ENCODE data around the gene PPM1E.
"Not testable (repeated sequence)": the region's sequence is repeated elsewhere in the genome, so short reads cannot be mapped to it uniquely, and the experiment has no call there.

Gene PPM1E

DNA sequence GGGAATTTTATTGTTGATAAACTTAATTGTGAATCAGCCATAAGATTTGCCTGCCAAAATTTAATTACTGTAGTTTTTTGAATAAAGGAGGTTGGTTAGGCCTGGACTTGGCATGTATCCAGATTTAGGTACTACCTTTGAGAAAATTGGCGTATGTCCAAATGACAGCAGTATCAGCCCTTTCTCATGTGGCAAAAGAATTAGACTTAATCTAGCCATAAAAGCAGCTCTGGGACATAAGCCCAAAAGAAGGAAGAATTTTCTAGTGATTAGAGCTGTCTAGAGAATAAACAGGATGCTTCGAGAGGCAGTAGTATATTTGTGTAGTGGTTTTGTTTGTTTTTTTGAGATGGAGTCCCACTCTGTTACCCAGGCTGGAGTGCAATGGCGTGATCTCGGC, 27.7 kb downstream of the PPM1E start:
- DNase-seq, result peak; percentile 33

DNA sequence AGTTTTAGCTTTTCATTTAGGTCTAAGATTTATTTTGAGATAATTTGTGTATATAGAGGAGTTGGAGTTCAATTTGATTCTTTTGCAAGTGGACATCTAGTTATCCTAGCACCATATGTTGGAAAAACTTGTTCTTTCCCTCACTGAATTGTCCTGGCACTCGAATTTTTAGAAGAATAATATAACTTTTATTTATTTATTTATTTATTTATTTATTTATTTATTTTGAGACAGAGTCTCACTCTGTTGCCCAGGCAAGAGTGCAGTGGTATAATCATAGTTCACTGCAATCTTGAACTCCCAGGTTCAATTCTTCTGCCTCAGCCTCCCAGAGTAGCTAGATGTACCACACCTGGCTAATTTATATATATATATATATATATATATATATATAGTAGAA, 29.4 kb downstream of the PPM1E start:
- DNase-seq, result no peak

DNA sequence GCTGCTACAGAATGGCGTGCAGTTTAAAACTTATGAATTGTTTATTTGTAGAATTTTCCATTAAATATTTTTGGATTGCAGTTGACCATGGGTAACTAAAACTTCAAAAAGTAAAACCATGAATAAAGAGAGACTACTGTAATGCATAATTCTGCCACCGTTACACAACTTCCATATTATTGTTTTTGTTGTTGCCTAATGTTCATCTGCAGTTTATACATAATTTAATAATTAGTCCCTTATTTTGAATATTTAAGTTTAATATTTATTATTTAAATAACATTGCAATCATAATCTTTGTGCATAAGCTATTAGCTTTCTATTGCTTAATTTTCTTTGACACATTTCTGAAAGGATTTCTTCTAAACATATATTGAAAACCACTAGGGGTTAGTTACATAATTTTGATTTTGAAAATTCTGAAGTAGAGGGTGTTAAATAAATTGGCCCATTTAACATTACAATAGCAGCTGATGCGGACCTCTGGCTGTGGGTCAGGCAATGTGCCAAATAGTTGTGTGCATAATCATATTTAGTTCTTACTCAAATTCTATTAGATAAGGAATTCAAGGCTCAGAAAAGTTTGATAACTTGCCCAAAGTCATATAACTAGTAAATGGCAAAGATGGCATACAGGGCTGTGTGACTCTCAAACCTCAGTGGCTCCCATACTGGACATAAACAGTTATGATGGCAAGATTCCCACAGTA, 31.1 kb downstream of the PPM1E start:
- DNase-seq, result no peak

DNA sequence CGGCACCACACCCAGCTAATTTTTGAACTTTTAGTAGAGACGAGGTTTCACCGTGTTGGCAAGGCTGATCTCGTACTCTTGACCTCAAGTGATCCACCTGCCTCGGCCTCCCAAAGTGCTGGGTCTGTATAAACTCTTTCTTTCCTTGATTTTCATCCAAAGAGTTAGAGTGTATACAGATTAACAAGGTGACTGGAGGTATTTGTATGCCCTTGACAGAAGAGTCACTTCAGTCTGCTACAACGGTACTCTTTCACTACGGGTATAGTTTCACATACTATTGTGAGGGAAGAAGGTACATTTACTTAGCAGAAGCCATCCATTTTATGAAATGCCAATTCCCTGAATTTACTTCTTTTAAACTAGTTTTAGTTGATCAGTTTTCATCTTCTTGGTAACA, 32.5 kb downstream of the PPM1E start:
- DNase-seq, result no peak

DNA sequence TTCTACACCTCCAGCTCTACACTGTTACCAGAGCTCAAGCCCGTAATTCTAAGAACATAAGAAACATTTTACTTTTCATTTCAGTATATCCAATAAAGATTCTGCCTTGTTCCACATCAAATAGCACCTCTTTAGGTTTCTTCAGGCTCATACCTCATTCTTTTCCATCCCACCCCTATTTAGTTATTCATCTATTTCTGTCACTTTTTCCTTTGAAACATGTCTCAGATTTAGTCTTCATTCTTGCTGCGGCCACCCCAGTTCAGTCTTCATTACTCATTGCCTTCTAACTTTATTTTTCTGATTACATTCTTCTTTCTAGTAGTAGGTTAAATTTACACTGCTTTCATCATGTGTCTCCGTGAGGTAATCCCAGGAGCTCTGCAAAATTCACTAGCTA, 33.5 kb downstream of the PPM1E start:
- DNase-seq, result no peak

DNA sequence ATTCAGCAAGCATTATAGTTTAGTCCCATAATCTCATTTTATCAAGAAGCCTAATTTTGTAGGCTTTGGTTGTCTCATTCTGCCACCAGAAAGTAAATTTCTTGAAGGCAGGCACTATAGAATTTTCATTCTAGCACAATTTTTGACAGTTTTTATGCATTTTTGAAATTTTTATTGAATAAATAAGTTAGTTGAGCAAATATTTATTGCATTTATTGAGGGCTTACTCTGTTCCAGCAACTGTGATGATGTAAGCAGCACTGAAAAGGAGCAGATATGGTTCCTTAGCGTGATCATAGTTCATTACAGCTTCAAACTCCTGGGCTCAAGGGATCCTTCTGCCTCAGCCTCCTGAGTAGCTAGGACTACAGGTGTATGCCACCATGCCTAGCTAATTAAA, 34.2 kb downstream of the PPM1E start:
- DNase-seq, result no peak

DNA sequence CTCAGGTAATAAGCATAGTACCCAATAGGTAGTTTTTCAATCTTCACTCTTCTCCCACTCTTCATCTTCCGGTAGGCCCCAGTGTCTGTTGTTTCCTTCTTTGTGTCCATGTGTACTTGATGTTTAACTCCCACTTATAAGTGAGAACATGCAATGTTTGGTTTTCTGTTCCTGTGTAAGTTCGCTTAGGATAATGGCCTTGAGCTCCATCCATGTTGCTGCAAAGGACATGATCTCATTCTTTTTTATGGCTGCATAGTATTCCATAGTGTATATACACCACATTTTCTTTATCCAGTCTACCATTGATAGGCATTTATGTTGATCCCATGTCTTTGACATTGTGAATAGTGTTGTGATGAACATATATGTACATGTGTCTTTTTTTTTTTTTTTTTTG, 38.9 kb downstream of the PPM1E start:
- not testable (repeated sequence) for DNase-seq

DNA sequence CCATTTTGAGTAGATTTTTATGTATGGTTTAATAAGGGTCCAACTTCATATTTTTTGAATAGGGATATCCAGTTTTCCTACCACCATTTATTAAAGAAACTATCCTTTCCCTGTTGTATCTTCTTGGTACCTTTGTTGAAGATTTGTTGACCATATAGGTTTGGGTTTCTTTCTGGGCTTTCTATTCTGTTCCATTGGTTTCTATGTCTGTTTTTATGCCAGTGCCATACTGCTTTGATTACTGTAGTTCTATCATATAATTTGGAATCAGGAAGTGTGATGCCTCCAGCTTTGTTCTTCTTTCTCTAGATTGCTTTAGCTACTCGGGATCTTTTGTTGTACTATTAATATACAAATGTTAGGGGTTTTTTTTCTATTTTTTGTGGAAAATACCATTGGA, 46.5 kb downstream of the PPM1E start:
- no peak for DNase-seq

DNA sequence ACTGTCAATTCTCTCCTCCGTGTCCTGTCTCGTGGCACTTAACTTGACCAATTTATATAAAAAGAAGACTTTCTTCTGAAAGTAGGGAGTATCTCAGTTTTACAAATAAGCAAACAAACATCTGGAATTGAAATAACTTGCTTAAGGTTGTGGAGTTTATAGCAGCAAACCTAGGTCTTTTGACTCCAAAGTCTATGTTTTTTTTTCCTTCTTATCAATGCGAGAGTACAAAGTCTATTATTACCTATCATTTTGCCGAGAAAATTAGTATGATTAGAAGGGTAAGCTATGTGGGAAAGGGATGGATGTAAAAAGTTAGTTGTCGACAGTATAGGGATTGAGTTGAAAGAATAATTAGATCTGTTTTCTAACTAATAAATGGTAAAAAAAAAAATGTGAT, 50.4 kb downstream of the PPM1E start:
- DNase-seq, result no peak

DNA sequence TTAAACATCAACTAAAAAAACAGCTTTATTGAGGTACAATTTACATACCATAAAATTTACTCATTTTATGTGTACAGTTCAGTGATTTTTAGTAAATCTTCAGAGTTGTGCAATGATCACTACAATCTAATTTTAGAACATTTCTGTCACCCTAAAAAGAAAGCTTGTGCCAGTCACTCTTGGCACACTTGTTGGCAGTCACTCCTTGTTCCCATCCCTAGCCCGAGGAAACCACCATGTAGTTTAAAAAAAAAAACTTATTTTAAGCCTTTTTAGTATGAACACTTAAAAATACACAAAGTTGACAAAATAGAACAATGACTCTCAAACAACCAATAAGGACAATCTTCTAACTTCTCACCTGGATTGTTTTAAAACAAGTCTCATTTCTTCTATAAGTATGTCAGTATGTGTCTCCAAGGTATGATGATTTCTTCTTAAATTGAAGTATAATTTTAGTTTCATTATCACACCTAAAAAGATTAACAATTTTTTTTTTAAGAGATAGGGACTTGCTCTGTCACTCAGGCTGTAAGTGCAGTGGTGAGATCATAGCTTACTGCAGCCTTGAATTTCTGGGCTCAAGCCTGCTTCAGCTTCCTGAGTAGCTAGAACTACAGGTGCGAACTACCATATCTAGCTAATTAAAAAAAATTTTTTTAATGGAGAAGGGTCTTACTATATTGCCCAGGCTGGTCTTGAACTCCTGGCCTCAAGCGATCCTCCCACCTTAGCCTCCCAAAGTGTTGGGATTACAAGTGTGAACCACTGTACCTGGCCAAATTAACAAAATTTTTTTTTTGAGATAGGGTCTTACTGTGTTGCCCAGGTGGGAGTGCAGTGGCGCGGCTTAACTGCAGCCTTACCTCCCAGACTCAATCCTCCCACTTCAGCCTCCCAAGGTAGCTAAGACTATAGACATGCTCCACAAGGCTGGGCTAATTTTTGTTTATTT, 53.2 kb downstream of the PPM1E start:
- DNase-seq, result no peak

DNA sequence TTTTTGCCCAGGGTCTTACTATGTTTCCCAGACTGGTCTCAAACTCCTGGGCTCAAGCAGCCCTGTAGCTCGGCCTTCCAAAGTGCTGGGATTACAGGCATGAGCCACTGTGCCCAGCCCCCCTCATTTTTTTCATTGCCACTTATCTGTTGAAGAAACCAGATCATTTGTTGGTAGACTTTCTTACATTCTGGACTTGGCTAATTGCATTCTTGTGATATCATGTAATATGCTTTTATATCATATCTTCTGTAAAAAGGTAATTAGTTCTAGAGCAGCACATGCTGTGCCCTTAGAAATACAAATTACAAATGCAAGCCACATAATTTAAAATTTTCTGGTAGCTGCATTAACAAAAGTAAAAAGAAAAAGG, 53.9 kb downstream of the PPM1E start:
- DNase-seq, result no peak

DNA sequence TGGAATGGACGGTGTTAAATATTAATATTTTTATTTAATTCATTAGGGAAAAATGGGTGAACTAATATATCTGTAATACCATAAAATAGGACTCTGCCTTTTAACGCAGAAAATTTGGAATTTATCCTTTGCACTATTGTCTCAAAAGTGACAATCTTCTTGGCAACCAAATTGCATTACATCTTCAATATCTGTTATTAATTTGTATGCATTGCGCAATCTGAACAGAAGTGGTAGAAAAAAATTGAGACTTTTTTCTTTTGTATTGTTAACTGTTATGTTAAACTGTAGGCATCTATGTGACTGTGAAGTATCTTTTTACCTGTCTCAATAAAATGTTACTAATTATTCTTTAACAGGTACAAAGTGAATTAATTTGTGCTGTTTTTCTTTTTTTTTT, 55.6 kb downstream of the PPM1E start:
- DNase-seq, result no peak

DNA sequence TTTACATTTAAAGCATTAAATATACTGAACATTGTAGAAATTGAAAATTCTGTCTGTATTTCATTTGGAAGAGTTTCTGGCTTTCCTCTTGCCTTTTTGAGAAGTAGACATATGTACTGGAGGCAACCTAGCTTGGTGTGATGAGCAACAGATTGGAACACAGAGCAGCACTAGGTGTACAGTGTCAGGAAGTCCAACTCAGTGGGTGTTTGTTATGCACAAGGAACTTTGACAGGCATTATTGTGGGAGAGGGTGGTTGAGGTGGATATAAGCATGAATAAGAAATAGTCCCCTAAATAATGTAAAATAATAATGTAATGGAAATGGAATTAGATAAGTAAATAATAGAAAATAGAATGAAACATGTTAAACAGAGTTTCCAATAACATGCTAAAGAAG, 58.1 kb downstream of the PPM1E start:
- no peak for DNase-seq

DNA sequence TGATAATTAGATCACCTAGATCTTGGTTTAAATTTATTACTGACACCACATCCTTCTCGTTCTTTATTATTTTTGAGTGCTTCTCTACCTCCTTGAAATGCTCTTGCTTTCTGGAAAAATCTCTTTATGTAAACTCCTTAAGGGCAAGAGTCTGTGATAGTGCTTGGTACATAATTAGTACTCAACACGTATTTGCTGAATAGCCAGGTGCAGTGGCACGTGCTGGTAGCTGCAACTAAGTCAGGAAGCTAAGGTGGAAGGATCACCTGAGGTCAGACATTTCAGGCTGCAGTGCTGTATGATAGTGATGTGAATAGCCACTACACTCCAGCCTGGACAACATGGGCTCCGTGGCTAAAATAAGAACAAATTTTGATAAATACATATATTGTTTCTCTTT, 63.0 kb downstream of the PPM1E start:
- DNase-seq, result no peak

DNA sequence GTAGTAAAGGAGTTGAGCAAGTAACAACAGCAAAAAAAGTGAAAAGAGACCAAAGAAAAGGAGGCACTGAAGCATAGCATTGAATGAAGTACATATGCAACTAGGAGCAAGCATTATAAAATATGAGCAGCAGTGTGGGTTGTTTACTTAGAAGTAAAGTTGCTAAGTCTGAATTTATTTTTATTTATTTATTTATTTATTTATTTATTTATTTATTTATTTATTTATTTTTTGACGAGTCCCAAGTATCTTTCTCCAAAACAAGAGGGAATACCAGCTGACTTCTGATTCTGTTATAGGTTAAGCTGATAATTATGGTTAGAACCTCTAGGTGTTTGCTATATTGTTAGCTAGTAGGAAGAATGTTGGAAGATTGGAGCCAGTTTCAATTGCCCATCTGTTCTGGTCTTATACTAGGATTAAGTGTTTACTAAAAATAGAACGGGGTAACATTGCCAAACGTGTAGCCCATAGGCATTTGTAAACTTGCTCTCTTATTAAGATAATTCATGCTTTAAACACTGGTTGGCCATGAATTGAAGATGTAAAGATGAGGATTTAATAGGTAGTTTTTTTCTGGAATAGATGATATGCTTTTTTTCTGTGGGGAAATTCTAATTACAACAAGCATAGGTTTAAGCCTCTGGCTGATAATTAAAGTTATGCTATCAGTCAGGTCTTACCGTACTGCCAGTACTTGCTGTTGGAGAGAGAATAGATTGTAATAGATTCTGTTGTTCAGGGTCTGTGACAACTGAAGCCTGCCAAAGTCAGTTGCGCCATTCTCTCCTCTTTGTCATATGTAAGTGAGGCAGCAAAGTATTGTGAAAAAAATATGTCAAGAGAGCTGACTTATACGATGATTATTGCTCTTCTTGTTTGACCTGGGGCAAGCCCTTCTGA, 66.7 kb downstream of the PPM1E start:
- peak; percentile 97 for DNase-seq

DNA sequence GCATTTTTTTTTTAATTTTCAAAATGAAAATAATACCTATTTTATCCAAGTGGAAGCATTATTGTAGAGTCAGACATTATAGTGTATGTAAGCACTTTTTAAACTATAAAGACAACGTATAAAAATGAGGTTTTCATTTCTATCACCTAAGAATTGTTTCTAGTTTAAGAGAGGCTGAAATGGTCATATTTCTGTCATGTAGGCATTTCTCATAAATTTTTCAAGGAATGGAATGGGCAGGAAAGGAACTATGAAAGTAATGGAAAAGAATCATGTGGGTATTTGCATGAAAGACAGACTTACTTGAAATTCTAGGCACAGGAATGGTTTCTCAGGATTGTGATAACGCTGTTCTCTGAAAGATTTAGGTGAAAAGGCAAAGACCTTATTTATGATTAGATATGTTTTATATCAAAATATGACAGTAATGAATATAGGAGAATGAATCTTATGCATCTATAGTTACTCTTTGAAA, 67.4 kb downstream of the PPM1E start:
- no peak for DNase-seq

DNA sequence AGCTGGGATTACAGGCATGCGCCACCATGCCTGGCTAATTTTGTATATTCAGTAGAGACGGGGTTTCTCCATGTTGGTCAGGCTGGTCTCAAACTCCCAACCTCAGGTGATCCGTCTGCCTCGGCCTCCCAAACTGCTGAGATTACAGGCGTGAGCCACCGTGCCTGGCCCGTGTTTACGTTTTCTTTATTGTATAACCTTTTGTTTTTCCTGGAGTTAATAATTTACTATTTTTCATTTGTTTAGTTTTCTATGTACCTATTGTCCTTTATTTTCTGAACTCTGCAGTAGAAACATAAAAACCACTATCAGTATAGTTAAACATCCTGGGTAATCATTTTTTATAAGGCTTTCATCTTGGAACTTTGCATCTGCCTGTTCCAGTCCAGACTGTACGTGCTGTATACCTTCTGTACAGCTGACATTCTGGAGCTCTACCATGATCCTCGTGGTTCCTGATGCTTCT, 73.6 kb downstream of the PPM1E start:
- no peak for DNase-seq

DNA sequence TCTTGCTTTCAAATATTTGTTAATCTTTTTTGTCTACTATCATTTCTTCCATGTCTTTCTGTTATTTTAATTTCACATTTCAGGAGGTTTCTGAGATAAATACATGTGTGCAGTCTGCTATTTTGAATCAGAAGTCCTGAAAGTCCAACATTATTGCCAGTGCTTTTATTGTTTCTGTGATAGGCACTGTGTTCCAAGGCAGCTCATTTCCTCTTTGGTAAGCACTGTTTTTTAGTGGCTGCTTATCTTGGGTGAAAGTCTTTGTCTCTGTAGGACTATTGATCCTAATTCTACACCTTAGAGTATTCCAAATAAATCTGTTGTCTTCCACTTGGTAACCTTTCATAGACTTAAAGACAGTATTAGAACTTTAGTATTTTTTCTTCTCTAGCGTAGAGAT, 76.1 kb downstream of the PPM1E start:
- no peak for DNase-seq

DNA sequence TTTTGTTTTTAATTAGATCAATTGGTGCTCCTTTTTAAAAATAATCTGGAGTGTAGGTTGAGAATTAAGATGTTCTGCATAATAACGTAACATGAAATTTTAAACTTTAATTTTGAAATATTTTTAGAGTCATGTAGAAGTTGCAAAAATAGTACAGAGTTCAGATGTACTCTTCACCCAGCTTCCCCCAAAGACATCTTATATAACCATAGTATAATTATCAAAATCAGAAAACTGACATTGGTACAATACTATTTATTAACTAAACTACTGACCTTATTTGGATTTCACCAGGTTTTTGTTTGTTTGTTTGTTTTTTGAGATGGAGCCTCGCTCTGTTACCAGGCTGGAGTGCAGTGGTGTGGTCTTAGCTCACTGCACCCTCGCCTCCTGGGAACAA, 76.9 kb downstream of the PPM1E start:
- DNase-seq, result no peak

DNA sequence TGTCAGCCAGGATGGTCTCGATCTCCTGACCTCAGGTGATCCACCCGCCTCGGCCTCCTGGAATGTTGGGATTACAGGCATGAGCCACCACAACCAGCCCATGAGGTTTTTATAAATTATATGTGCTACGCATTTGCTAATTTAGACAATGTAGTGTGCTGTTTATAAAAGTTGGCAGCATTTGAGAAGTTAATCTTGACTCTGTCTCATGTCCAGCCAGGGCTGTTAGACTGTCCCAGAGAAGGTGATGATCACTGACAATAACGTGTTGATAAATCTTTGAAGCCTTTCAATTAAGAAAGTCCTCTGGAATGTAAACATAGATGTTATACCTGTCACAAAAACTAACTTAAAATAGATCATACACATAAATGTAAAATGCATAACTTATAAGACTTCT, 82.0 kb downstream of the PPM1E start:
- no peak for DNase-seq

DNA sequence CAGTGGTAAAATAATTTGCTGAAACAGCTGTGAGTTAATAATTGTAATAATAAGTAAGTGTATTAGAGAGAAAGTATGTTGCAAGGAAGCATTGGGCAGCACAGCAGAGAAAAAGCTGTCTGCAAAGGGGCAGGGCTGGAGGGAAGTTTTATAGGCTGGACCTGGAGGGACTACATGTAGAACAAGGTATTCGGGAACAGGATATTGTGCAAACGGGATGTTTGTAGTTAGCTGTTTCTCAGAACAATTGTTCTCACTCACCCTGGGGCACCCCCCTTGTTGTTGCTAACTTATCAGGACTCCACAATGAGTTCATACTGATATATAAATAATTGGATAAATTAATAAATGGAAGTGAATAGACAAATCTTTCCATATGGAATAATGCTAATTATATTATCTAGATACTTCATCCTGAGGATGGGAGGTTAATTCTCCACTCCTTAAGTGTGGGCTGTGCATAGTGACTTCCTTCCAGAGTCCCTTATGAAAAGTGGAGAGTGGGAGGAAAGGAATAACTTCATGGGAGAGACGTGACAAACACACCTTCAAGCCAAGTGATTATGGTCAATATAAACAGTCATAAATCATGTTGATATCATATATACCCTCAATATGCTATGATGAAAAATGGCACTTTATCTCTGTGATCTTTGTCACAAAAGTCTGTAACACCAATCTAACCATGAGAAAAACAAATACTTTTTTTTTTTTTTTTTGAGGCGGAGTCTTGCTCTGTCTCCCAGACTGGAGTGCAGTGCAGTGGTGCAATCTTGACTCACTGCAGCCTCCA, 85.4 kb downstream of the PPM1E start:
- DNase-seq, result no peak

DNA sequence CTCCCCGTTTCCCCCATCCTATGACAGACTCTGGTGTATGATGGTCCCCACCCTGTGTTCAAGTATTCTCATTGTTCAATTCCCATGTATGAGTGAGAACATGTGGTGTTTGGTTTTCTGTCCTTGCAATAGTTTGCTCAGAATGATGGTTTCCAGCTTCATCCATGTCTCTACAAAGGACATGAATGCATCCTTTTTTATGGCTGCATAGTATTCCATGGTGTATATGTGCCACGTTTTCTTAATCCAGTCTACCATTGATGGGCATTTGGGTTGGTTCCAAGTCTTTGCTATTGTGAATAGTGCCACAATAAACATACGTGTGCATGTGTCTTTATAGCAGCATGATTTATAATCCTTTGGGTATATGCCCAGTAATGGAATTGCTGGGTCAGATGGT, 90.8 kb downstream of the PPM1E start:
- not testable (repeated sequence) for DNase-seq

All from NCI-H524 treated with DMSO at 0.1 percent for 48 hours (cell line).